HG02852 (cell line): Measurements from ENCODE around the gene RPS28.

Experiments
- ATAC-seq: cut with Tn5 transposase; IDR thresholded peaks from one replicate; pipeline ENCODE4 v1.9.1; 2021; ENCODE audit warnings: mild to moderate bottlenecking, moderate library complexity; ENCODE audit not compliant: unreplicated experiment

RPS28 gene

DNA sequence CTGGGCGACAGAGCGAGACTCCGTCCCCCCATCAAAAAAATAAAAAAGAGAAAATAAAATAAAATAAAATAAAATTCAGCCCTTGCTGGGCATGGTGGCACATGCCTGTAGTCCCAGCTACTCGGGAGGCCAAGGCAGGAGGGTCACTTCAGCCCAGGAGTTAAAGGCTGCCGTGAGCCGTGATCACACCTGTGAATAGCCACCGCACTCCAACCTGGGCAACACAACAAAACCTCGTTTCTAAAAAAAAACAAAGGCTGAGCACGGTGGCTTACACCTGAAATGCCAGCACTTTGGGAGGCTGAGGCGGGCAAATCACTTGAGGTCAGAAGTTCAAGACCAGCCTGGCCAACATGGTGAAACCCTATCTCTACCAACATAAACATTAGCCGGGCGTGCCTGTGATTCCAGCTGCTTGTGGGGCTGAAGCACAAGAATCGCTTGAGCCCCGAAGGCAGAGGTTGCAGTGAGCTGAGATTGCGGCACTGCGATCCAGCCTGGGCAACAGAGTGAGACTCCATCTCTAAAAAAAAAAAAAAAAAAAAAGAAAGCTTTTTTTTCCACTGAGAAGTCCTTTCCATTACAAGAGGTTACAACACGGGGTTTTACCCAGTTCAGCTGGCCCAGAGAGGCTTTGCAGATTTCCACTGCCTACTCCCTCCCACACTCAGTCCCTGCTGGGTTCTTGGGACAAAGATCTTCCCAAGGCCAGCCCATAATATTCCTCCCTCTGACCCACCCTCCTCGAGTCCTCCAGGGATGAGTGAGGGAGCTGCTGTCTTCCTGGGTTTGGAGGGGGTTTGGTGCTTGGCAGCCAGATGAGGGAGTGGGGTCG is 49.1 kb downstream of the RPS28 start:
- no peak for ATAC-seq

DNA sequence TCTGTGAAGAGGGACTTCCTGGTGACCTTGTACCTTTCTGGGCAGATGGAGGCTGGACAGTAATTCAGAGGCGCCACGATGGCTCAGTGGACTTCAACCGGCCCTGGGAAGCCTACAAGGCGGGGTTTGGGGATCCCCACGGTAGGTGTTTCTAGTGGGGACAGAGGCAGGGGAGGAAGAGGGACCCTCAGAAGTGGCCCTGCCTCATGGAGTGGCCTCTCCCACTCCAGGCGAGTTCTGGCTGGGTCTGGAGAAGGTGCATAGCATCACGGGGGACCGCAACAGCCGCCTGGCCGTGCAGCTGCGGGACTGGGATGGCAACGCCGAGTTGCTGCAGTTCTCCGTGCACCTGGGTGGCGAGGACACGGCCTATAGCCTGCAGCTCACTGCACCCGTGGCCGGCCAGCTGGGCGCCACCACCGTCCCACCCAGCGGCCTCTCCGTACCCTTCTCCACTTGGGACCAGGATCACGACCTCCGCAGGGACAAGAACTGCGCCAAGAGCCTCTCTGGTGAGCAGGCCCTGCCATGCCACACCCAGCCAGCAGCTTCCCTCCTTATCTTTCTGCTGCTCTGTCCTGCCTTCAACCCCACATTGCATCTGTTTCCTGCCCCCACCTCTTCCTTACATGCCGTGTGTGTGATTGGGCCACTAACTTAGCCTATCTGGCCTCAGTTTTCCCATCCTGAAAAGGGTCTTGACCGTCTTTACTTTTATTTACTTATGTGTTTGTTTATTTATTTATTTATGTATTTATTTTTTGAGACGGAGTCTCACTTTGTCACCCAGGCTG is 49.9 kb downstream of the RPS28 start:
- ATAC-seq, result no peak
